Activated CD8-positive, alpha-beta memory T cell treated with anti-CD3 and anti-CD28 coated beads for 36 hours (primary cell): Measurements from ENCODE around the gene ADCY5. TPM values are rescaled to one million over a fixed set of nuclear protein-coding genes. Genes with fewer than 3 reads are reported as not detected.

ENCODE experiments used
- CTCF ChIA-PET: fragments of 350-600 bp; sonication (Branson Sonifier 250); formaldehyde crosslinking; loops from one replicate; lab custom pipeline; 2021; ENCODE audit warnings: antibody characterized with exemption; lab: Charles Lee
- POLR2A ChIA-PET: fragments of 350-600 bp; sonication (Branson Sonifier 250); formaldehyde crosslinking; loops from one replicate; lab custom pipeline; 2021; ENCODE audit warnings: antibody characterized with exemption; lab: Charles Lee
- total RNA-seq, 2 experiments: library from RNA; stranded (reverse); gene quantifications; one replicate each; pipeline ENCODE4 v1.2.3, GENCODE V29; 2021

The ADCY5 gene
- total RNA-seq, 2 experiments from 2014 or later = not detected

DNA sequence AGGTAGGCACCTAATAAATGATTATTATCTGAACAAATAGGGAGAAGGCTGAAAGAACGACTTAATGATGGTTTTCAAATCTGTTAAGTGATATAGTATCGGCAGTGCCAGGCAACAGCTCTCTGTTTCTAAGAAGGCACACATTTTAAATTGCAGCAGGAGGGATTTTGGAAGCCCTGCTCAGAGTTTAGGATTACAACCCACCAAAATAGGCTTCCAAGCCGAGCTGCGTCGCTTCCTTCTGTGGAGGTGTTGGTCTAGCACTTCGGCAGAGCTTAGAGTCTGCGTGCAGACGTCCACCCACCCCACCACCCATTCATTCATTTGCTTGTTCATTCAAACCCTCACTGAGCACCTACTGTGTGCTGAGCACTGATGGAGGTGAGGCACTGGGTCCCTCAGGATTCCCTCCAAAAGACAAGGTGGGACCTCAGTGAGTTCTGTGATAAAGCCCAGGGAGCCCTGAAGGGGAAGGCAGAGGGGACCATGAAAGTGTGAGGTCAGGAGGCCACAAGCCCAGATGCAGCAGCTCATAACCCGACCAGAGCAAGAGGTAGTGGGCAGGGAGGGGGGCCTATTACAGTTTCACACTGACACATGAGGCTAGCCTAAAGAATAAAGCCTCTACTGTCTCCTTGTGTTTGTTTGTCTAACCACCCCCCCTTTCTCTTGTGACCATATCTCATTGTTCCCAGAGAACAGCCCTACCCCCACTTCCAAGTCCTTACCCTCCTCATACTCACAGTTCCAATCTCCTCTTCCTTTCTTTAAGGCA lies 8.9 kb downstream of the ADCY5 start:
- ChIA-PET POLR2A (no interaction called here), CTCF (no interaction called here)

DNA sequence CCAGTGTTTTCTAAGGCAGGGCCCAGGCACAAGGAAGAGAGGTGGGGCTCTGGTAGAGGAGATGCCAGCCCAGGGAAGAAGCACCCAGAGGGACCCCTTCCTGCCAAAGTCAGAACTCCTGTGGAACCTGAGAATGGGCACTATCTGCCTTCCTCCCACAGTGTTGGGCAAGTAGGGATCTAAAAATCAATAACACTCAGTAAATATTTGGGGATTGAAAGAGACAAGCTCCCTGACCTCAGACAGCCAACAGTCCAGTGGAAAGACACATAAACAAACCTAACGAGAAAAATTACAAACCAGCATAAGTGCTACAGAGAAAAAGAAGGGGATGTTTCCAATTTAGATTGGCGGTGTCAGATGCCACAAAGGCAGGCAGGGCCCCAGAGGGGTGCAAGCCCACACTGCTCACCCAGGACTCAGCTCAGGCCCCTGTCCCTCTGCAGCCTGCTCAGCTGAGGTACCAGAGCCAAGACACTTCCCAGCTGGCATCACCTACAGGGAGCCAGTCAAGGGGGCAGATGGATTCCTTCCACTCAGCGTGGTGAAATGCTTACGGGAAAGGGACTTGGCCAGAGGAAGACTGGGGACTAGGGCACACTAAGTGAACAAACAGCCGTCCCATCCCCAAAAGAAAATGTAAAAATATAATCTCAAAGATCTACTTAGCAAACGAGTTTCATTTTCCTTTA lies 15.9 kb downstream of the ADCY5 start:
- CTCF ChIA-PET = no interaction called here
- POLR2A ChIA-PET = no interaction called here

DNA sequence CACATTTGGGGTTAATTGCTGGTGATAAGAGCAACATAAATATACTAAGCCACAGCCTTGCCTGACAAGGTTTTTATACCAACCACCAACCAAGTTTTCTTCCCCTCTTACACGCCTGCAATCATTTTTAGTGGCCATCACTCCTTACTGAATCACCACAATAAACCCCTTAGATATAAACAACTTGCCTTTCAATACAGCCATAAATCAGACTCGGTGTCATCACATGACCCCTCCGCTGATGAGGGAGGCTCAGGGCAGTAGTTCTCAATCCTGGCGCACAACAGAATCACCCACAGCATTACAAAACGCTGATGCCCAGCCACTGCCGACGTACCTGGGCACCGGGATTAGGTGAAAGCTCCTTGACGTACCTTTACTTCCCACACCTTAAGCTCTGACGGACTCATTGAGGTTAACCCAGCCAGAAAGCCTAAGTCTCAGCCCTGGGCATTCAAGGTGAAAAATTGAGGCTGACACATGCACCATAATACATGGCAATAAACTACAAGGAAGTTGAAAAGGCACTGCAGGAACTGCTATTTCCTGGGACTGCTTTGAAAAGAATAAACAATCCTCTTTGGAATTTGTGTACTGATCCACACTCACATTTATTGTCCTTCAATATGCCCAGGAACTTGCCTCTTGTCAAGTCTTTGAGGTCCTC lies 17.1 kb downstream of the ADCY5 start:
- CTCF ChIA-PET = no interaction called here

DNA sequence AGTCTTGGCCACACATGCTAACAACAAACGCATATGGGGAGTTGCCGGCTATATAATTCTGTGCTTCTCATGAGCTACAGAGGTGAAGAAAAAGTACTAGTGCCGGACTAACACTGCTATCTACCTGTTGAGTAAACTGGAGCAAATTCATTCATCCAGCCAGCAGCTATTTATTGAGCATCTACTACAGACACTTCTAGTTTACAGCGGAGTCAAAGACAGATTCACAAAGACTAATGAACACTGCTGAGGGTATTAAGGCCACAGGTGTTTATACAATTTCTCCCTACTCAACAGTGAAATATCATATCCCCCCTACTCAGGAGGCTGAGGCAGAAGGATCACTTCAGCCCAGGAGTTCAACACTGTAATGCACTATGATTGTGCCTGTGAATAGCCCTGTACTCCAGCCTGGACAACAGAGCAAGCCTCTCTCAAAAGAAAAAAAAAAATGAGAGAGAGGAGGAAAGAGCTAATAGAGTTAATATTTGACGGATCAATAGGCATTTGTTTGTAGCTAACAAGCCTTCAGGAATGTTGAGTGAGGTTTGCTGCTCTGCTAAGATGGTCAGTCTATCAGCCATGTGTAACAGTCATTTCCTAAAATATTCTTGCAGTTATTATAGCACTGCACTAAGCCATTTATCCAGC lies 17.8 kb downstream of the ADCY5 start:
- POLR2A ChIA-PET = no interaction called here
- CTCF ChIA-PET = no interaction called here

More for the DNA sequence above, 17.1 kb downstream of the ADCY5 start:
- POLR2A ChIA-PET = no interaction called here

GRCh38 chr3:123430266-123430665 lies 18.6 kb downstream of the ADCY5 start:
- CTCF ChIA-PET = no interaction called here
- POLR2A ChIA-PET = no interaction called here

DNA sequence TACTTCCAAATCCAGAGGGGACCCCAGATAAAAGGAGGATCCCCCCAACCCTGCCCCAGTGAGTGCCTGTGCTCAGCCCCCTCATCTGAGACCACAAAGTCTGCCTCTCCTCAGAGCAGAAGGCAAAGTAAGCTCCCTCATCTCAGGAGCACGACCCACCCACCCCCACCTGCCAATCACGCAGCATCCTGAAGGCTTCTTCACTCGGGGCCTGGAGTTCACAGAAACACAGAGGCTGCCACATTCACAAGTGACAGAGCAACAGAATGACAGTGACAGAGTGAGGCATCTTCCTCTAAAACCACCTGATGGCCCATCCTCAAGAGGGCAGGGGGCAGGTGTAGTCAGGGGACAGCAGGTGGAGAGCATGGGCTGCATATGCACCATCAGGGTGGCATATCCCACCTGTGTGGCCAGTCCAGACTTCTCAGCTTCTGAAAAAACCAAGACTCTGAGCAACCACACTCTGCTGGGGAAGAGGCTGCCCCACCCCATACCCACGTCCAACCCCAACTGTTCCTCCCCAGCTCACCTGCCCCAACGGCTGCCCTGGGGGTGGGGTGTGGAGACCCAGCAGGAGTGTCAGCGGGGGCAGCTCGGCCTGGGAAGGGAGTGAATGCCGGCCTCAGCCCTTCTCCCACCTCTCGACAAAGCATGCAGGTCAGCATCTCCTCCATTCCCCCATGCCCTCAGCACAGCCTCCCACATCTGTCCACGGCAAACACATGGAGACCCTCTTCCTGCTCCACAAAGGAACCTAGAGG lies 19.3 kb downstream of the ADCY5 start:
- POLR2A ChIA-PET = no interaction called here

DNA sequence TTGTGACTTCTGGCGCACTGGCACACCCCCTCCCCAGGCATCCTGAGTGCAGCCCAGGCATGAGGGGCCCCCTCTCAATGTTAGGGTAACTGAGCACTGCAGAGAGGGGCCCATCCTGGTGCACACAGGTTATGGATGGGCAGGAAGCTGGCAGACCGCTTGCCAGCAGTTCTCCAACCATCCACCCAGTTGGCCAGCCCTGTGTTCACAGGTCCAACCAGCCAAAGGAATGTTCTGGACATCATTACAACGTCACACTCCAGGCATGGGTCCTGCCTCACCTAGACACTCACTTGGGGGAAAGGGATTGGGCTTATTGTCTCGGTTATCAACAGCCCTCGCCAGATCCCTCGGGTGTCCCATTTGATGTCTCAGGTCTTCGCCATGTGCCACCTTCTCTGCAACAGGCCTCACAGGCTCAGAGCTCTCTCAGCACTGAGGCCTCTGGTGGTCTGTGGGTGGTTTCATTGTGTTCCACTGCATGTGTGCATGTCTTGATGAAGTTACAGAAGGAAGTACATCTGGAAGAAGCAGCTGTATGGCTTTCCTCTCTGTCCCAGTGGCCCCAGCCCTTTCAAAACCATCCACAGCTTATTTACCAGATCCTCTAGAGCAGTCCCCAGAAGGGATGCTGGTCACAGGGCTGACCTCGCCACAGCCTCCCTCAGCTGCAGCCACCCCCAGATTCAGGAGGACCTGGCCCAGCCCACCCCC lies 23.7 kb downstream of the ADCY5 start:
- ChIA-PET CTCF (no interaction called here), POLR2A (no interaction called here)

More for the DNA sequence above, 19.3 kb downstream of the ADCY5 start:
- CTCF ChIA-PET = no interaction called here

- POLR2A ChIA-PET = no interaction called here
- CTCF ChIA-PET = no interaction called here
Observed at GRCh38 chr3:123424321-123424998, 24.4 kb downstream of the ADCY5 start.

DNA sequence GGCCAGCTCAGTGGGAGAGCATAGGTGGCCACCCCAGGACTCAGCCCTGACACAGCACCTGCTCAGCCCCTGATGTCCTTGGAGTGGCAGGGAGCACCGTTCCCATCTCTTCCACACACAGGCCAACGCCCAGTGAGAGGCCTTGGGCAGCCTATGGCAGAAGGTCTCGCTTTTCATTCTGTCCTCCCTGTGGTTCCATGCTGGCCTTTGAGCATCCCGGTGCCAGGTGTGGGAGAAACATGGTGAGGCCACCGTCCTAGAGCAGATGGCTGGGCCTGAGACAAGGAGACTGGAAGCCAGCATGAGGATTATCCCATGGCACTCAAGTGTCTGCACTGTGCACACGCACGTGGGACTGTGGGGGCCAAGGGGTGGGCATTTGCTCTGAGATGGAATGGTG lies 25.1 kb downstream of the ADCY5 start:
- ChIA-PET CTCF (no interaction called here), POLR2A (no interaction called here)

GRCh38 chr3:123423031-123423430 lies 25.9 kb downstream of the ADCY5 start:
- ChIA-PET POLR2A (no interaction called here), CTCF (no interaction called here)

- ChIA-PET POLR2A (no interaction called here), CTCF (no interaction called here)
Observed at GRCh38 chr3:123422457-123422856, 26.4 kb downstream of the ADCY5 start.

DNA sequence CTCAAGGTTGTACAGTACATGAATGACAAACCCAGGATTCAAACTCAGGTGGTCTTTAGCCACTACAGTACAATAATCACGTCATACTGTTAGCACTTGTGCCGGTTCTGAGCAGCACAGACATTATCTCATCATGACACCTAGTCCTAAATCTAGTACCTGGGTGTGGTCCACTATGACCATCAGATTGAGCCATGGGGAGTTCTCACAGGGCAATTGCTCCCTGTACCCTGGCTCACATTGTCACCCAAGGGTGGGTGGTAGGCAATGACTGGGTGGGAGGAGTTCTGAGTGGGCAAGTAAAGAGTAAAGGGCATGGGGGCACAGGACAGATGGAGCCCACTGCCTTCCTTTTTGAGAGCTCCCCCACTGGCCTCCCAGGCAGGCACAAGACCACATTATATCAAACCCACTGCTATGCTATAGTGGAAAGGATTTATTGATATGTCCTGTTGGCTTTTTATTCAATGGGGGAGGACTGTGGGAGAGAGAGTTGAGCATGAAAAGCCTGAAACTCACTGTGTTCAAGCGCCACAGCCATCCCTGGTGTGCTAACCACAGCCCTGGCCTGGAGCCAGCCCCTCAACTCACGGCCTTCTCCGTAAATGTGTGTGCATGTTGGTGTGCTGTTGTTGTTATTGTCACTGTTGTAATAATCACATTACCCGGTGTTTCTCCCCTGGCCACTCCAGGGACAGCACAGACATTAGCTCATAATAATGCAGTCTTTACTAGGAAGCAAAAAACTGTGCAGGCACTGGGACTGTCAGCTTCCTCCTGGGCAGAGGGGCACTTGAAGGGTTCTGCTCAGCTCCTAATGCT lies 27.3 kb downstream of the ADCY5 start:
- ChIA-PET POLR2A (no interaction called here), CTCF (no interaction called here)

- POLR2A ChIA-PET = no interaction called here
- CTCF ChIA-PET = no interaction called here
Observed at GRCh38 chr3:123420416-123420968, 28.4 kb downstream of the ADCY5 start.

DNA sequence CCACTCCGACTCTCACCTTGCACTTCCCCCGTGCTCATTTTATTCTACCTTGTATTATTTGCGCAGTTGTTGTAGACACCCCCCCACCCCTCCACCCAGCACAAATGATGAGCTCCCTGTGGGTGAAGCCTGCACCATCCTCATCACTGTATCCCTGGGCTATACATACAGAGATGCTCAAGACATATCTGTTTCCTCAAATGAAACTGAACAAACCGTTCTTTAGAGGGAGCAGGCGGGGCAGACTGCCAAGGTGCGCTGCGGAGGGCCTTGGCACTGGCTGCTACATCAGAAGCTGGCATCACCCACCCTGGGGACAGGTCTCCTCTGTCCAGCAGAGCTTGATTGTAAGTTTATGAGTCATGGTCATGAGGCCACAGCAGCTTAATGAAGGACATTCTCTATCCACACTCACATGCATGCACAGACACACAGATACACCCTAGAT lies 29.0 kb downstream of the ADCY5 start:
- POLR2A ChIA-PET = no interaction called here
- CTCF ChIA-PET = no interaction called here

GRCh38 chr3:123419181-123419849 lies 29.6 kb downstream of the ADCY5 start:
- CTCF ChIA-PET = no interaction called here
- POLR2A ChIA-PET = no interaction called here

DNA sequence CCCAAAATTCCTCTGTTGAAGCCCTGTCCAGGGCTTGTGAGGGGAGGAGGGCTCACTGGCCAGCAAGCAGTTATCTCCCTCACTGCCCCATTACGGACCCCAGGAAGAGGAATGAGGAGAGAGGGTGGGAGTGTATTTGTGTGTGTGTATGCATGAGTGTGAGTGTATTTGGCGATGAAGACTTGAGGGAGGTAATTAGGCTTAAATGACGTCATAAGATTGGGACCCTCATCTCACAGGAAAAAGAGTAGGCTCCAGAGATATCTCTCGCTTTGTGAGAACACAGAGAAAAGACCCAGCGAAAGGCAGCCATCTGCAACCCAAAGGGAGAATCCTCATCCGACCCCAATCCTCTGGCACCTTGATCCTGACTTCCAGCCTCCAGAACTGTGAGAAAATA lies 32.2 kb downstream of the ADCY5 start:
- POLR2A ChIA-PET = no interaction called here
- CTCF ChIA-PET = no interaction called here

DNA sequence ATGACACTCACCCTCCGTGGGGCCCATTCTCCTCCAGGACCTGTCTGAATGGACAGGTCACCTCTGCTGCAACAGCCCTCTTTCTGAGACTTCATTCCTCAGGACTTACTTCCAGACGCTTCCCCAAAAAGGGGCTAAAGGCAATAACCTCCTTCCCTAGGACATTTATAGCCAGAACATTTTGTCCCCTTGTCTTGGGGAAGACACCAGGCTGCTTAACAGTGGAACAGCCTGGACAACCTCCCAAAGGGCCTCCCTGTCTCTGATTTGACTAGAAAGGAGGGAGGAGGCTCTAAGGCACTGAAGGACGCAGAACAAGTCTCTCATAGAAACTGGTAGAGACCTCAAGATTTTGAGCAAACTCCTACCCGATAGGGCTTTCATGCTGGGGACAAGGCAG lies 32.7 kb downstream of the ADCY5 start:
- CTCF ChIA-PET = no interaction called here
- POLR2A ChIA-PET = no interaction called here
